ENCODE results near the gene GMDS. TPM values are rescaled to one million over a fixed set of nuclear protein-coding genes. Genes with fewer than 3 reads are reported as not detected.

GMDS gene
- total and polyA plus RNA-seq, 2 of the 13 experiments (the other 11 are each of a cell fraction or from before 2014, with no cell fraction given) = 64.4 to 112 TPM

DNA sequence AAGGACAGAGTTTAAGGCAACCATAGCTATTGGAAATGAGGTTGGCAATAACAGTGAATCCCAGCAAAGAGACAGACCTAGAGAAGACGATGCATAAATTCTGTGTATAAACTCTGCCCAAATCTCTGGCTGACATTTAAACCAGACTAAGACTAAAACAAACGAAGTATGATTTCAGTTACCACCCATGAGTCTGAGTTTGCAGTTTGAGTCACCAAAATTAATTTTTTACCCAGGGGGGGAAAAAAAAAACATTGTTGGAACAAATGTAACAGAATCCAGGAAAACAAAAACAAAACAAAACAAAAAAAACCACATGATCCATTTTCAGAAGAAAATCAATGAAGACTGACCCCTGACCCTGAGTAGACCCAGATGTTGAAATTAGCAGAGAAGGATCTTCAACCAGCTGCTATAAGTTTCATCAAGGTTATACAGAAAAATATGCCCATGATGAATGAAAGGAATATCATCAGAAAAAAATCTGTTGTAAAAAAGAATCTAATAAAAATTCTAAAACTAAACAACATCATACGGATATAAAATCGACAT is 190.8 kb downstream of the GMDS start (continued):
- TF ChIP-seq, protein P1, sequence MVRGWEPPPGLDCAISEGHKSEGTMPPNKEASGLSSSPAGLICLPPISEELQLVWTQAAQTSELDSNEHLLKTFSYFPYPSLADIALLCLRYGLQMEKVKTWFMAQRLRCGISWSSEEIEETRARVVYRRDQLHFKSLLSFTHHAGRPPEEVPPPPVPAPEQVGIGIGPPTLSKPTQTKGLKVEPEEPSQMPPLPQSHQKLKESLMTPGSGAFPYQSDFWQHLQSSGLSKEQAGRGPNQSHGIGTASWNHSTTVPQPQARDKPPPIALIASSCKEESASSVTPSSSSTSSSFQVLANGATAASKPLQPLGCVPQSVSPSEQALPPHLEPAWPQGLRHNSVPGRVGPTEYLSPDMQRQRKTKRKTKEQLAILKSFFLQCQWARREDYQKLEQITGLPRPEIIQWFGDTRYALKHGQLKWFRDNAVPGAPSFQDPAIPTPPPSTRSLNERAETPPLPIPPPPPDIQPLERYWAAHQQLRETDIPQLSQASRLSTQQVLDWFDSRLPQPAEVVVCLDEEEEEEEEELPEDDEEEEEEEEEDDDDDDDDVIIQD (CRISPR knock-in tag; IDR thresholded peaks at IDR 0.05; ENCODE audit: low read depth) = peak; percentile 22; the same call in 1 of the 2 replicates
- TF ChIP-seq NR2F6 (IDR thresholded peaks at IDR 0.05) (peak; percentile 76), NR2F6 (CRISPR knock-in tag; IDR thresholded peaks at IDR 0.05) (peak; percentile 43; the same call in 1 of the 2 replicates), FOXP1 (IDR thresholded peaks at IDR 0.05) (no peak), FOXP1 (CRISPR knock-in tag; IDR thresholded peaks at IDR 0.05) (peak; percentile 49), SOX6 (IDR thresholded peaks at IDR 0.05) (no peak), SOX6 (CRISPR knock-in tag; IDR thresholded peaks at IDR 0.05) (peak; percentile 41; the same call in 1 of the 2 replicates), HNF4G (IDR thresholded peaks at IDR 0.05; ENCODE audit: borderline replicate concordance, low read depth, low read length) (no peak), HNF4G (CRISPR knock-in tag; IDR thresholded peaks at IDR 0.05; ENCODE audit: borderline replicate concordance, low read depth) (no peak)

DNA sequence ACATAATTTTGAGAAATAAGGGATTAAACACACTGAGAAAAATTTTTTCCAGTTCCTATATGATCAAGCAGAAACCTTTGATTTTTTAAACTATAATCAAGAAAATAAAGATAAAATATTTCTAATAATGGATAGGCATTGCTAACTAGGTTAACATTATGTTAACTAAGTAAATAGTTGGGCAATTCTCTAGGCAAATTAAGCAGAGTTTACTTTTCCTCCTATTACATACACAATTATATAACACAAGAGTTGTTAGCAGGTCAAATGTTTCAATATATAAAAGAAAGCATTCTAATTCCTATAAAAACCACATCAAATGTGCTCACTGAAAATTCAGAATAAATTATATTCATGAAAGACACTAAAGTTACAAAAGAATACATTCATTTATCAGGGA is 191.7 kb downstream of the GMDS start:
- Histone ChIP-seq H3K27me3 (ENCODE audit: control insufficient read depth in 1 of 2, insufficient read depth in 2 of 2, low read length in 2 of 2) (no peaks in the 10 kb centered on the region), H4K20me1 (ENCODE audit: insufficient read depth, low read length) (peaks cover 14% of the 10 kb centered on the region; the same call in 1 of the 2 replicates), H3K9me3 (ENCODE audit: low read length) (no peaks in the 10 kb centered on the region), H3K27ac (ENCODE audit: extremely low read length, insufficient read depth, low read length) (no peak overlapping the region), H2AFZ (ENCODE audit: low read length) (no peak overlapping the region), H3K79me2 (ENCODE audit: insufficient read depth, low read length) (peaks cover 35% of the 10 kb centered on the region), H3K4me3 (replicated peaks in 1 of 3; ENCODE audit: insufficient read depth in 1 of 3, low read depth in 2 of 3, low read length in 3 of 3) (no peak overlapping the region), H3K4me1 (ENCODE audit: insufficient read depth, low read length) (peaks cover 22% of the 10 kb centered on the region), H3K9ac (ENCODE audit: insufficient read depth, low read depth, low read length) (no peak overlapping the region), H3K36me3 (replicated peaks in 1 of 2; ENCODE audit: control insufficient read depth in 1 of 2, insufficient read depth in 2 of 2, low read length in 2 of 2) (peaks cover 0 to 4% of the 10 kb centered on the region in 2 experiments; a peak in 3 of 5 replicates), H3K4me2 (ENCODE audit: low read depth, low read length) (no peak overlapping the region)
- ATAC-seq = no peak
- no peak for FAIRE-seq
- no peak for DNase-seq (ENCODE audit: low spot score)
- in situ Hi-C loops (cut with HindIII; ENCODE audit: extremely low pct_ligation_motif_present, low pct_unique_long_range_greater_than_20kb) (no loop called here), intact Hi-C loops (cut with micrococcal nuclease; ENCODE audit: unreplicated experiment) (no loop called here)
- no TSS peak for BruUV-seq (replicated peaks)
- ChIA-PET CTCF (ENCODE audit: low intra/inter-chr PET ratio, low total read pairs) (no interaction called here), POLR2A (no interaction called here)
- TF ChIP-seq CEBPG (CRISPR knock-in tag; IDR thresholded peaks at IDR 0.05) = peak; percentile 74
- no peak for TF ChIP-seq YEATS4 (CRISPR knock-in tag; IDR thresholded peaks at IDR 0.05; ENCODE audit: borderline replicate concordance)
- no peak for TF ChIP-seq NBN (conservative IDR thresholded peaks at IDR 0.05)
- no peak for TF ChIP-seq MAFK (conservative IDR thresholded peaks at IDR 0.05 in 1 of 2, IDR thresholded peaks at IDR 0.05 in 1 of 2; ENCODE audit: low read length in 2 of 2)
- no peak for TF ChIP-seq CENPX (CRISPR knock-in tag; IDR thresholded peaks at IDR 0.05)
- no peak for TF ChIP-seq JUNB (CRISPR knock-in tag; IDR thresholded peaks at IDR 0.05; ENCODE audit: borderline replicate concordance)
- 0 out of 2 replicates have a peak, but pooled peaks have one; percentile 25 for TF ChIP-seq RXRB (CRISPR knock-in tag; IDR thresholded peaks at IDR 0.05; ENCODE audit: borderline replicate concordance)
- TF ChIP-seq NFE2L1 (CRISPR knock-in tag; IDR thresholded peaks at IDR 0.05; ENCODE audit: borderline replicate concordance) = no peak
- TF ChIP-seq HES4 (CRISPR knock-in tag; IDR thresholded peaks at IDR 0.05; ENCODE audit: borderline replicate concordance) = no peak
- no peak for TF ChIP-seq ZBTB42 (CRISPR knock-in tag; IDR thresholded peaks at IDR 0.05)
- TF ChIP-seq, protein P2, sequence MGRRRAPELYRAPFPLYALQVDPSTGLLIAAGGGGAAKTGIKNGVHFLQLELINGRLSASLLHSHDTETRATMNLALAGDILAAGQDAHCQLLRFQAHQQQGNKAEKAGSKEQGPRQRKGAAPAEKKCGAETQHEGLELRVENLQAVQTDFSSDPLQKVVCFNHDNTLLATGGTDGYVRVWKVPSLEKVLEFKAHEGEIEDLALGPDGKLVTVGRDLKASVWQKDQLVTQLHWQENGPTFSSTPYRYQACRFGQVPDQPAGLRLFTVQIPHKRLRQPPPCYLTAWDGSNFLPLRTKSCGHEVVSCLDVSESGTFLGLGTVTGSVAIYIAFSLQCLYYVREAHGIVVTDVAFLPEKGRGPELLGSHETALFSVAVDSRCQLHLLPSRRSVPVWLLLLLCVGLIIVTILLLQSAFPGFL (CRISPR knock-in tag; IDR thresholded peaks at IDR 0.05) = no peak
- no peak for TF ChIP-seq ZNF644 (CRISPR knock-in tag; IDR thresholded peaks at IDR 0.05; ENCODE audit: low read depth)
- TF ChIP-seq MIXL1 (CRISPR knock-in tag; IDR thresholded peaks at IDR 0.05) = peak; percentile 72
- peak; percentile 58; the same call in 1 of the 2 replicates for TF ChIP-seq FOXA3 (CRISPR knock-in tag; IDR thresholded peaks at IDR 0.05)
- TF ChIP-seq ZFX (CRISPR knock-in tag; IDR thresholded peaks at IDR 0.05; ENCODE audit: low read depth) = no peak
- TF ChIP-seq CC2D1A (CRISPR knock-in tag; IDR thresholded peaks at IDR 0.05) = no peak
- TF ChIP-seq PRPF4 (IDR thresholded peaks at IDR 0.05; ENCODE audit: low read depth, low read length, poor library complexity, severe bottlenecking) = no peak
- TF ChIP-seq SMAD1 (CRISPR knock-in tag; IDR thresholded peaks at IDR 0.05; ENCODE audit: borderline replicate concordance, low read depth) = no peak
